Measurements from ENCODE around the gene HAL. TPM values are rescaled to one million over a fixed set of nuclear protein-coding genes. Genes with fewer than 3 reads are reported as not detected.

The HAL gene
- total and polyA plus RNA-seq, 2 of the 13 experiments (the other 11 are each of a cell fraction or from before 2014, with no cell fraction given), result 0.89 to 37.8 TPM

DNA sequence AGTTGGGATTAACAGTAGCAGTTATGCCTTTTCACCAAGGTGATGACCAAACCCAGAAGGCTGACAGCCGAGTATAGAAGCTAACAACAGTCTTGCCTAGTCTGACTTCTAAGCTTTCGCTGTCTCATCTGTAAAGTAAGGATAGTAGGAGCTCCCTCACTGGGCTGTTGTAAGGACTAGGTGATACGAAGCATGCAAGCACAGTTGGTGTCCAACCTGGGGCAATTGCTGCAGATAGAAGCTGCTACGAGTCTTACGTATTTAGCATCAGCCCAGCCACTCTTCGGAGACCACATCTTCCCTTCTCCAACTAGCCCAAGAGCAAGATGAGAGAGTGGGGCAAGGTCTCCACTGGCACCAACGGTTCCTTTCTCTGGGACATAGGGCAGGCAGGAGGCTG is 6.0 kb downstream of the HAL start:
- Histone ChIP-seq H3K4me1 (ENCODE audit: insufficient read depth, low read length) (peaks cover 13% of the 10 kb centered on the region), H3K4me3 (replicated peaks in 1 of 3; ENCODE audit: insufficient read depth in 1 of 3, low read depth in 2 of 3, low read length in 3 of 3) (no peak overlapping the region), H2AFZ (ENCODE audit: low read length) (no peak overlapping the region), H3K79me2 (ENCODE audit: insufficient read depth, low read length) (no peaks in the 10 kb centered on the region), H3K27me3 (ENCODE audit: control insufficient read depth in 1 of 2, insufficient read depth in 2 of 2, low read length in 2 of 2) (no peaks in the 10 kb centered on the region), H3K36me3 (replicated peaks in 1 of 2; ENCODE audit: control insufficient read depth in 1 of 2, insufficient read depth in 2 of 2, low read length in 2 of 2) (no peaks in the 10 kb centered on the region; a peak in 1 of 5 replicates), H3K9me3 (ENCODE audit: low read length) (no peaks in the 10 kb centered on the region), H4K20me1 (ENCODE audit: insufficient read depth, low read length) (no peaks in the 10 kb centered on the region), H3K9ac (ENCODE audit: insufficient read depth, low read depth, low read length) (no peak overlapping the region), H3K4me2 (ENCODE audit: low read depth, low read length) (no peak overlapping the region), H3K27ac (ENCODE audit: extremely low read length, insufficient read depth, low read length) (no peak overlapping the region)
- no peak for TF ChIP-seq SP140L (CRISPR knock-in tag; IDR thresholded peaks at IDR 0.05; ENCODE audit: borderline replicate concordance)
- TF ChIP-seq, protein P1, sequence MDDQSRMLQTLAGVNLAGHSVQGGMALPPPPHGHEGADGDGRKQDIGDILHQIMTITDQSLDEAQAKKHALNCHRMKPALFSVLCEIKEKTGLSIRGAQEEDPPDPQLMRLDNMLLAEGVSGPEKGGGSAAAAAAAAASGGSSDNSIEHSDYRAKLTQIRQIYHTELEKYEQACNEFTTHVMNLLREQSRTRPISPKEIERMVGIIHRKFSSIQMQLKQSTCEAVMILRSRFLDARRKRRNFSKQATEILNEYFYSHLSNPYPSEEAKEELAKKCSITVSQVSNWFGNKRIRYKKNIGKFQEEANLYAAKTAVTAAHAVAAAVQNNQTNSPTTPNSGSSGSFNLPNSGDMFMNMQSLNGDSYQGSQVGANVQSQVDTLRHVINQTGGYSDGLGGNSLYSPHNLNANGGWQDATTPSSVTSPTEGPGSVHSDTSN (CRISPR knock-in tag; IDR thresholded peaks at IDR 0.05; ENCODE audit: borderline replicate concordance), result no peak
- TF ChIP-seq, protein P2, sequence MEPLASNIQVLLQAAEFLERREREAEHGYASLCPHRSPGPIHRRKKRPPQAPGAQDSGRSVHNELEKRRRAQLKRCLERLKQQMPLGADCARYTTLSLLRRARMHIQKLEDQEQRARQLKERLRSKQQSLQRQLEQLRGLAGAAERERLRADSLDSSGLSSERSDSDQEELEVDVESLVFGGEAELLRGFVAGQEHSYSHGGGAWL (CRISPR knock-in tag; IDR thresholded peaks at IDR 0.05), result no peak
- intact Hi-C loops (cut with micrococcal nuclease; ENCODE audit: unreplicated experiment), result no loop called here
- no TSS peak for BruUV-seq (replicated peaks)
- ATAC-seq (no peak), DNase-seq (ENCODE audit: low spot score) (no peak), FAIRE-seq (no peak)
- ChIA-PET POLR2A (interaction anchor here (1.1 to 1.6 kb wide), 2 partner anchors 12 to 48 kb away, joined by 6 to 10 read pairs; partner anchors contain the start of genes AMDHD1 and CCDC38), CTCF (ENCODE audit: low intra/inter-chr PET ratio, low total read pairs) (no interaction called here)
- 93% methylated on average over 7 of the region's 7 CpGs for WGBS (ENCODE audit: low lambda C conversion rate)
- in situ Hi-C loops (cut with HindIII; ENCODE audit: extremely low pct_ligation_motif_present, low pct_unique_long_range_greater_than_20kb), result loop anchor here (25.0 kb wide), 1 partner anchor 403 kb away; no protein-coding TSS in a partner anchor

DNA sequence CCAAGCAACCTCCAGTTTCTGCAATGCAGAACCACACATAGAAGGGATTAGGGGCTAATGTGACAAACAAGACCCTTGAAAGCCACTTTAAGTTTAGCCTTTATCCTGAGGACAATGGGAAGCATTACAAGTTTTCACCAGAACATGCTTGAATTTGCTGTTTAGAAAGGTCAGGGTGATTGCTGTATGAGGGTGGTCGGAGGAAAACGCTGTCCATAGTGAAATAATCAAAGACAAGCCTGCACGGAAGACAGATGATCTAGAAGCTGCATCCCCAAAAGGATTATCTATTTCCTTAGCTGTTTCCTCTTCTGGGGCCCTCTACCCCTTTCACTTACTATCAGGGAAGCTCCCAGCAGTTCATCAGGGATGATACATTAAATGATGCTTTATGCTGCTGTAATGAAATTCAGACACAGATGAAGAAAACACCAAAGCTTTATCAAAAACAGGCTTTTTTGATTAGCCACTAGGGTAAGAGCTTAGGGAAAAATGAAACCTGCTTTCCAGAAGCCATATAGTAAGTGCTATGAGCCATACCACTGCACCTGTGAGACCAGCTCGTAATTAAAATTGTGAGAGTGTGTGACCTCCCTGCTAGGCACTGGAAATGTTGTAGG is 6.5 kb downstream of the HAL start:
- H4K20me1 ChIP-seq (ENCODE audit: insufficient read depth, low read length), result no peaks in the 10 kb centered on the region
- DNase-seq (ENCODE audit: low spot score) (no peak), ATAC-seq (no peak), FAIRE-seq (no peak)
- BruUV-seq (replicated peaks), result no TSS peak
- H3K27ac ChIP-seq (ENCODE audit: extremely low read length, insufficient read depth, low read length), result no peak overlapping the region
- no peak overlapping the region for H2AFZ ChIP-seq (ENCODE audit: low read length)
- H3K79me2 ChIP-seq (ENCODE audit: insufficient read depth, low read length), result no peaks in the 10 kb centered on the region
- H3K4me2 ChIP-seq (ENCODE audit: low read depth, low read length), result no peak overlapping the region
- H3K4me3 ChIP-seq (replicated peaks in 1 of 3; ENCODE audit: insufficient read depth in 1 of 3, low read depth in 2 of 3, low read length in 3 of 3), result no peak overlapping the region
- H3K27me3 ChIP-seq (ENCODE audit: control insufficient read depth in 1 of 2, insufficient read depth in 2 of 2, low read length in 2 of 2), result no peaks in the 10 kb centered on the region
- no peaks in the 10 kb centered on the region; a peak in 1 of 5 replicates for H3K36me3 ChIP-seq (replicated peaks in 1 of 2; ENCODE audit: control insufficient read depth in 1 of 2, insufficient read depth in 2 of 2, low read length in 2 of 2)
- intact Hi-C loops (cut with micrococcal nuclease; ENCODE audit: unreplicated experiment), result no loop called here
- ChIA-PET CTCF (ENCODE audit: low intra/inter-chr PET ratio, low total read pairs) (no interaction called here), POLR2A (interaction anchor here (0.7 to 1.6 kb wide), 3 partner anchors 12 to 47 kb away, joined by 4 to 10 read pairs (median 6); partner anchors contain the start of genes AMDHD1 and CCDC38)
- in situ Hi-C loops (cut with HindIII; ENCODE audit: extremely low pct_ligation_motif_present, low pct_unique_long_range_greater_than_20kb), result loop anchor here (25.0 kb wide), 1 partner anchor 402 kb away; no protein-coding TSS in a partner anchor
- no peaks in the 10 kb centered on the region for H3K9me3 ChIP-seq (ENCODE audit: low read length)
- WGBS (ENCODE audit: low lambda C conversion rate), result 96% methylated on average over 4 of the region's 4 CpGs
- no peak overlapping the region for H3K9ac ChIP-seq (ENCODE audit: insufficient read depth, low read depth, low read length)
- peaks cover 8% of the 10 kb centered on the region for H3K4me1 ChIP-seq (ENCODE audit: insufficient read depth, low read length)
- TF ChIP-seq ZNF577 (CRISPR knock-in tag; IDR thresholded peaks at IDR 0.05; ENCODE audit: borderline replicate concordance, low read depth) (no peak), KLF11 (CRISPR knock-in tag; IDR thresholded peaks at IDR 0.05) (no peak)
- TF ChIP-seq, protein P3, sequence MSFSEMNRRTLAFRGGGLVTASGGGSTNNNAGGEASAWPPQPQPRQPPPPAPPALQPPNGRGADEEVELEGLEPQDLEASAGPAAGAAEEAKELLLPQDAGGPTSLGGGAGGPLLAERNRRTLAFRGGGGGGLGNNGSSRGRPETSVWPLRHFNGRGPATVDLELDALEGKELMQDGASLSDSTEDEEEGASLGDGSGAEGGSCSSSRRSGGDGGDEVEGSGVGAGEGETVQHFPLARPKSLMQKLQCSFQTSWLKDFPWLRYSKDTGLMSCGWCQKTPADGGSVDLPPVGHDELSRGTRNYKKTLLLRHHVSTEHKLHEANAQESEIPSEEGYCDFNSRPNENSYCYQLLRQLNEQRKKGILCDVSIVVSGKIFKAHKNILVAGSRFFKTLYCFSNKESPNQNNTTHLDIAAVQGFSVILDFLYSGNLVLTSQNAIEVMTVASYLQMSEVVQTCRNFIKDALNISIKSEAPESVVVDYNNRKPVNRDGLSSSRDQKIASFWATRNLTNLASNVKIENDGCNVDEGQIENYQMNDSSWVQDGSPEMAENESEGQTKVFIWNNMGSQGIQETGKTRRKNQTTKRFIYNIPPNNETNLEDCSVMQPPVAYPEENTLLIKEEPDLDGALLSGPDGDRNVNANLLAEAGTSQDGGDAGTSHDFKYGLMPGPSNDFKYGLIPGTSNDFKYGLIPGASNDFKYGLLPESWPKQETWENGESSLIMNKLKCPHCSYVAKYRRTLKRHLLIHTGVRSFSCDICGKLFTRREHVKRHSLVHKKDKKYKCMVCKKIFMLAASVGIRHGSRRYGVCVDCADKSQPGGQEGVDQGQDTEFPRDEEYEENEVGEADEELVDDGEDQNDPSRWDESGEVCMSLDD (CRISPR knock-in tag; IDR thresholded peaks at IDR 0.05; ENCODE audit: borderline replicate concordance), result no peak
